ENCODE data around the gene C11orf98.
A peak's percentile ranks its signal among the peaks of the same experiment; 100 is the strongest.

C11orf98 gene

DNA sequence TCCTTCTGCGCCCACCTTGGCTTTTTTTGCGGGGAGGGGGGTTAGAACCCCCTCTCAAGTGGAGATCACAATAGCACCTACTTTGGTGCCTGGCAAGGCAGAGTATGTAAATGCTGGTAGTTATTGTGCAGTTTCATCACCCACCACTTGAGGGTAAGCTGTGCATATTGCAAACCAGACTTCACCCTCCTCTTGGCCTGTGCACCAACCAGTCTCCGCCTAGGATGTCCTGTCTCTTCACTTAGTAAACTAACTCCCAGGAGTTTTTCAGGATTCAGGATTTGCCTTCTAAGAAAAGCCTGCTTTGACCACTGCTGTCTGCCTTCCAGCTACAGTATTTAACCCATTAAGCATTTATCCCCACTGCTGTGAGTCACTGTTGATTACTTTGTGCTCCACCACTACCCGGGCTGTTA, 15.8 kb upstream of the C11orf98 start:
- Histone ChIP-seq H3K27ac (ENCODE audit: low read depth, low read length) (peak overlapping the region; percentile 41; the same call in 1 of the 2 replicates), H3K9me2 (replicated peaks; ENCODE audit: insufficient read depth, low read length) (no peaks in the 10 kb centered on the region), H3K9ac (ENCODE audit: low read length) (no peak overlapping the region), H3K4me2 (ENCODE audit: low read depth, low read length, poor library complexity, severe bottlenecking) (peak overlapping the region; percentile 23), H3K79me2 (ENCODE audit: insufficient read depth, low read length) (peaks cover 12% of the 10 kb centered on the region; the same call in 1 of the 2 replicates), H3F3A (ENCODE audit: insufficient read depth) (peaks cover 13% of the 10 kb centered on the region), H3K27me3 (ENCODE audit: low read length) (no peaks in the 10 kb centered on the region), H4K20me1 (ENCODE audit: low read depth, low read length) (no peaks in the 10 kb centered on the region), H3K4me3 (ENCODE audit: insufficient read depth, low read length, poor library complexity, severe bottlenecking) (no peak overlapping the region), H3K36me3 (ENCODE audit: low read length) (no peaks in the 10 kb centered on the region), H3K9me3 (ENCODE audit: insufficient read depth, low read length) (no peaks in the 10 kb centered on the region), H2AFZ (ENCODE audit: low read depth, low read length, severe bottlenecking) (peak overlapping the region; percentile 92)
- no peak for TF ChIP-seq EZH2phosphoT487 (conservative IDR thresholded peaks at IDR 0.05; ENCODE audit: low read length)
- TF ChIP-seq CTCF (IDR thresholded peaks at IDR 0.05; ENCODE audit: insufficient read depth, low read length, poor library complexity, severe bottlenecking): peak; percentile 39

DNA sequence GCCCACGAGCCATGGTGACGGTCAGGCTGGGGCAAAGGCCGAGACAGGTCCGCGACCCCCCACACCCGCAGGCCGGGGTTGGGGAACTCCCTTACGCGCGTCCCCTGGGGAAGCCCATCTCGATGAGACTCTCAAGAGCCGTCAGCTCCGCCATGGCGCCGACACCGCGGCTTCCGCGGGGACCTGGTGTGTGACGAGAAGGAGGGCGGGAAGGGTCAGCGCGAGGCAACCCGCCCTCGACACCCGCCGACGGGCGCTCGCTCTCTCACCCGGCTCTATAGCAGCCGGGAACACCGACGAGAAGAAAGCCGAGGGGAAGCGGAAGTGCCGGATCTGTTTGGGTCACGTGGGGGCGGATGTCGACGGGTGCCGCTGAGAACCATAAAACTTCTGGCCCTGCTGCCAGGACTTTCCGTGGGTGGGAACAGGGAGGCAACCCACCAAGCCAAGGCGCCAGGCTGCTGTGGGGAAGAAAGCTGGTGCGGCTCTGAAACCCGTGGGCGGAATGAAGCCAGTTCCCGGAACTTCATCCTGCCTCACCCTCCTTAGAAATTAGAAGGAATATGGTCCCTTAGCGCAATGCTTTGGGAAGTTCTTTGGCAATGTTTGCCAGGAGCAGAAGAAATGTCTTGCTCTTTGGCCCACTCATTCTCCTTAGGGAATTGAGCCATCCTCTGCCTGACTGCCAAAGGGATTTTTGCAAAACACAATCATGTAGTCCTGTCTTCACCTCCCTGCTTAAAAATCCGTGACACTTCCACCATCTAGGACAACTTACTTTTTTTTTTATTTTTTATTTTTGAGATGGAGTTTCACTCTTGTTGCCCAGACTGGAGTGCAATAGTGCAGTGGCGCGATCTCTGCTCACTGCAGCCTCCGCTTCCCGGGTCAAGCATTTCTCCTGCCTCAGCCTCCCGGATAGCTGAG, 14.0 kb upstream of the C11orf98 start, which contains the start of gene UBXN1:
UBXN1 (minus strand) TSS at position 304 of the 927 bp plus-strand sequence; CDS start at position 154, 150 bp downstream.
- TF ChIP-seq CTCF (IDR thresholded peaks at IDR 0.05; ENCODE audit: insufficient read depth, low read length, poor library complexity, severe bottlenecking) (no peak), EZH2phosphoT487 (conservative IDR thresholded peaks at IDR 0.05; ENCODE audit: low read length) (no peak)
- Histone ChIP-seq H3F3A (ENCODE audit: insufficient read depth) (peaks cover 17% of the 10 kb centered on the region), H3K4me2 (ENCODE audit: low read depth, low read length, poor library complexity, severe bottlenecking) (peak within 1 kb of the TSS; percentile 64), H3K9me2 (replicated peaks; ENCODE audit: insufficient read depth, low read length) (no peaks in the 10 kb centered on the region), H4K20me1 (ENCODE audit: low read depth, low read length) (no peaks in the 10 kb centered on the region), H3K4me3 (ENCODE audit: insufficient read depth, low read length, poor library complexity, severe bottlenecking) (peak within 1 kb of the TSS; percentile 90), H3K9ac (ENCODE audit: low read length) (peak within 1 kb of the TSS; percentile 92), H3K36me3 (ENCODE audit: low read length) (no peaks in the 10 kb centered on the region), H3K79me2 (ENCODE audit: insufficient read depth, low read length) (peaks cover 17% of the 10 kb centered on the region; the same call in 1 of the 2 replicates), H3K9me3 (ENCODE audit: insufficient read depth, low read length) (no peaks in the 10 kb centered on the region), H3K27ac (ENCODE audit: low read depth, low read length) (peak within 1 kb of the TSS; percentile 56), H3K27me3 (ENCODE audit: low read length) (no peaks in the 10 kb centered on the region), H2AFZ (ENCODE audit: low read depth, low read length, severe bottlenecking) (peak within 1 kb of the TSS; percentile 57)

GRCh38 chr11:62678433-62678769, 13.4 kb upstream of the C11orf98 start:
- Histone ChIP-seq H3K36me3 (ENCODE audit: low read length) (no peaks in the 10 kb centered on the region), H3K4me3 (ENCODE audit: insufficient read depth, low read length, poor library complexity, severe bottlenecking) (peak overlapping the region; percentile 90), H3K9ac (ENCODE audit: low read length) (peak overlapping the region; percentile 92), H4K20me1 (ENCODE audit: low read depth, low read length) (no peaks in the 10 kb centered on the region), H3K27ac (ENCODE audit: low read depth, low read length) (peak overlapping the region; percentile 56), H3K79me2 (ENCODE audit: insufficient read depth, low read length) (peaks cover 21% of the 10 kb centered on the region; the same call in 1 of the 2 replicates), H3F3A (ENCODE audit: insufficient read depth) (peaks cover 19% of the 10 kb centered on the region), H3K27me3 (ENCODE audit: low read length) (no peaks in the 10 kb centered on the region), H3K9me2 (replicated peaks; ENCODE audit: insufficient read depth, low read length) (no peaks in the 10 kb centered on the region), H2AFZ (ENCODE audit: low read depth, low read length, severe bottlenecking) (no peak overlapping the region), H3K4me2 (ENCODE audit: low read depth, low read length, poor library complexity, severe bottlenecking) (peak overlapping the region; percentile 64), H3K9me3 (ENCODE audit: insufficient read depth, low read length) (no peaks in the 10 kb centered on the region)
- TF ChIP-seq EZH2phosphoT487 (conservative IDR thresholded peaks at IDR 0.05; ENCODE audit: low read length) (no peak), CTCF (IDR thresholded peaks at IDR 0.05; ENCODE audit: insufficient read depth, low read length, poor library complexity, severe bottlenecking) (no peak)
